CD4-positive, alpha-beta T cell (primary cell): ENCODE measurements around the gene CCNL1. TPM values are rescaled to one million over a fixed set of nuclear protein-coding genes. Genes with fewer than 3 reads are reported as not detected.

Source experiments
- ATAC-seq: fragments of 200-7000 bp; cut with Tn5 transposase; one replicate; pipeline ENCODE4 v1.10.0; 2022; ENCODE audit warnings: mild to moderate bottlenecking; ENCODE audit not compliant: poor library complexity
- CTCF ChIA-PET: fragments of 350-600 bp; sonication (Branson Sonifier 250); formaldehyde crosslinking; loops from one replicate; lab custom pipeline; 2021; ENCODE audit warnings: antibody characterized with exemption, inconsistent platforms; lab: Charles Lee
- POLR2A ChIA-PET: fragments of 350-600 bp; sonication (Branson Sonifier 250); formaldehyde crosslinking; loops from one replicate; lab custom pipeline; 2021; ENCODE audit warnings: antibody characterized with exemption, inconsistent platforms; lab: Charles Lee
- DNase-seq, 14 experiments: peaks; one replicate each; pipeline ENCODE4 v3.0.0-alpha.2; 2013 to 2020; ENCODE audit warnings: mixed read lengths in 2 of 14
- H3K27ac ChIP-seq, 2 donors: one replicate each; pipeline versions ENCODE4 v1.5.1 to v1.7.0; 2013; ENCODE audit warnings: low read length in 2 of 2, low read depth in 1 of 2, mild to moderate bottlenecking in 1 of 2
- H3K27me3 ChIP-seq, 2 experiments: 1 replicate in 1 of 2; 2 replicates in 1 of 2; pipeline versions ENCODE4 v1.6.1 to v1.7.0; 2013; ENCODE audit warnings: low read length in 2 of 2, control low read depth in 1 of 2, mild to moderate bottlenecking in 1 of 2, moderate library complexity in 1 of 2; ENCODE audit not compliant: insufficient read depth in 2 of 2, control insufficient read depth in 1 of 2
- H3K36me3 ChIP-seq: one replicate; pipeline ENCODE4 v1.6.1; 2013; ENCODE audit warnings: low read length, control low read depth; ENCODE audit not compliant: insufficient read depth
- H3K4me1 ChIP-seq: one replicate; pipeline ENCODE4 v1.6.1; 2013; ENCODE audit warnings: low read length, control low read depth; ENCODE audit not compliant: insufficient read depth
- H3K4me3 ChIP-seq: one replicate; pipeline ENCODE4 v1.5.1; 2013; ENCODE audit warnings: mild to moderate bottlenecking, low read length, moderate library complexity
- H3K9me3 ChIP-seq, 2 experiments: 1 replicate in 1 of 2; 2 replicates in 1 of 2; pipeline versions ENCODE4 v1.6.1 to v1.7.0; 2013; ENCODE audit warnings: low read length in 2 of 2, mild to moderate bottlenecking in 2 of 2, control low read depth in 1 of 2, moderate library complexity in 1 of 2; ENCODE audit not compliant: control insufficient read depth in 1 of 2, insufficient read depth in 1 of 2
- H3K27ac Mint-ChIP-seq: one replicate; pipeline ENCODE4 v1.8.0; 2020; ENCODE audit warnings: mixed read lengths
- H3K27me3 Mint-ChIP-seq: one replicate; pipeline ENCODE4 v1.8.0; 2021; ENCODE audit warnings: mixed read lengths
- H3K36me3 Mint-ChIP-seq: one replicate; pipeline ENCODE4 v1.8.0; 2021; ENCODE audit warnings: low read depth, mixed read lengths
- H3K4me1 Mint-ChIP-seq: one replicate; pipeline ENCODE4 v1.8.0; 2021; ENCODE audit warnings: low read depth, mixed read lengths
- H3K4me3 Mint-ChIP-seq: one replicate; pipeline ENCODE4 v1.8.0; 2020; ENCODE audit warnings: mild to moderate bottlenecking, mixed read lengths
- H3K9me3 Mint-ChIP-seq: one replicate; pipeline ENCODE4 v1.8.0; 2020; ENCODE audit warnings: mixed read lengths
- intact Hi-C, 2 experiments: fragments of 100-400 bp; cut with DNase I in 1 of 2; cut with micrococcal nuclease in 1 of 2; formaldehyde crosslinking; loops; one replicate each; pipeline versions ENCODE4 v1.15.1 to v1.9.0; 2023 to 2025; cut with DNase I, micrococcal nuclease
- total RNA-seq, 174 experiments: library from RNA in 2 of 174; stranded (reverse) in 2 of 174; gene quantifications; one replicate each; pipeline ENCODE4 v1.2.3 and lab custom pipeline; 2021 to 2026
- TF ChIP-seq, protein P1 (sequence below): fragments of 200-600 bp; IDR thresholded peaks from one replicate; pipeline ENCODE4 v1.8.0; 2022; ENCODE audit warnings: antibody characterized with exemption, mild to moderate bottlenecking

CCNL1 gene
- total RNA-seq, 2 experiments from 2014 or later: 1,350 to 1,388 TPM

DNA sequence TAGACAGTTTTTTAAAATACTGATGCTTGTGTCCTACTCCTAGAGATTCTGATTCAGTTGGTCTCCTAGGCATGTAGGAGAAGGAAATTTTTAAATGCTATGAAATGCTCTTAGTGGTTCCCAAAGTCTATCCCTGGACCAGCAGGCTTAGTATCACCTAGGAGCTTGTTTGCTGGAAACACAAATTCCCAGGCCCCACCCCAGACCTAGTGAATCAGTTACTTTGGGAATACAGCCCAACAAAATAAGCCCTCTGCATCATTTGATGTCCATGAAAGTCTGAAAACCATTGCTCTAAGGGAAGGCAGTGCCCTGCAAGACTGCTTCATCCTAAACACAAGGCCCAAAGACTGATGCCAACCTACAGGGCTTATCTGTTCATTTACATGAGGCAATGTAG is 36.3 kb downstream of the CCNL1 start:
- ChIA-PET CTCF (interaction anchor here (1.4 kb wide), 1 partner anchor 9 kb away, joined by 4 read pairs; no protein-coding TSS in a partner anchor), POLR2A (no interaction called here)
- no peak overlapping the region for H3K27ac Mint-ChIP-seq
- peaks cover 0 to 7% of the 10 kb centered on the region in 2 experiments for H3K9me3 ChIP-seq
- no peaks in the 10 kb centered on the region for H3K27me3 ChIP-seq
- H3K4me3 Mint-ChIP-seq: no peak overlapping the region
- H3K4me3 ChIP-seq: no peak overlapping the region
- H3K4me1 Mint-ChIP-seq: peaks cover 20% of the 10 kb centered on the region
- DNase-seq: no peak
- no peaks in the 10 kb centered on the region for H3K9me3 Mint-ChIP-seq
- intact Hi-C loops: no loop called here
- no peaks in the 10 kb centered on the region for H3K36me3 Mint-ChIP-seq
- no peak overlapping the region for H3K27ac ChIP-seq
- no peak for ATAC-seq
- TF ChIP-seq, protein P1, sequence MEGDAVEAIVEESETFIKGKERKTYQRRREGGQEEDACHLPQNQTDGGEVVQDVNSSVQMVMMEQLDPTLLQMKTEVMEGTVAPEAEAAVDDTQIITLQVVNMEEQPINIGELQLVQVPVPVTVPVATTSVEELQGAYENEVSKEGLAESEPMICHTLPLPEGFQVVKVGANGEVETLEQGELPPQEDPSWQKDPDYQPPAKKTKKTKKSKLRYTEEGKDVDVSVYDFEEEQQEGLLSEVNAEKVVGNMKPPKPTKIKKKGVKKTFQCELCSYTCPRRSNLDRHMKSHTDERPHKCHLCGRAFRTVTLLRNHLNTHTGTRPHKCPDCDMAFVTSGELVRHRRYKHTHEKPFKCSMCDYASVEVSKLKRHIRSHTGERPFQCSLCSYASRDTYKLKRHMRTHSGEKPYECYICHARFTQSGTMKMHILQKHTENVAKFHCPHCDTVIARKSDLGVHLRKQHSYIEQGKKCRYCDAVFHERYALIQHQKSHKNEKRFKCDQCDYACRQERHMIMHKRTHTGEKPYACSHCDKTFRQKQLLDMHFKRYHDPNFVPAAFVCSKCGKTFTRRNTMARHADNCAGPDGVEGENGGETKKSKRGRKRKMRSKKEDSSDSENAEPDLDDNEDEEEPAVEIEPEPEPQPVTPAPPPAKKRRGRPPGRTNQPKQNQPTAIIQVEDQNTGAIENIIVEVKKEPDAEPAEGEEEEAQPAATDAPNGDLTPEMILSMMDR: no peak
- H3K27me3 Mint-ChIP-seq: no peaks in the 10 kb centered on the region
- peaks cover 23% of the 10 kb centered on the region for H3K4me1 ChIP-seq
- H3K36me3 ChIP-seq: no peaks in the 10 kb centered on the region

DNA sequence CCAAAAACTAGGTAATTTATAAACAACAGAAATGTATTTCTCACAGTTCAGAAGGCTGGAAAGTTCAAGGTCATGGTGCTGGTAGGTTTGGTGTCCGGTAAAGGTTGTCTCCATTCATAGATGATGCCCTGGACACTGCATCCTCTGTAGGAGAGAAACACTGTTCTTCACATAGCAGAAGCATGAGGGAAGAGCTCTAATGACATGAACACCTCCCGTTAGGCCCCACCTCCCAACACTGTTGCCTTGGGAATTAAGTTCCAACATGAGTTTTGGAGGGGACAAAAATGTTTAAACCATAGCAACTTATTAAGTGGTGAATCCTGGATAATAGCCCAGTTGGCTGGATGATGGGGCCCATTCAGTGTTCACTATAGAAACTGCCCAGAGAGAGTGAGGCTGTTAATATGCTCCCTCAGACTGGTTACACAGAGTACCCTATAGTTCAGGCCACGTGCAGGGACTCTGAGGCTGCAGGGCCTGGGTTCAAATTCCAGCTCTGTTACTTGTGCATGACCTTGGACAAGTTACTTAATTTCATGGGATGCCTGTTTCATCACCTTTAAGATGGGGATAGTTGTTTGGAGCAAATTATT is 37.0 kb downstream of the CCNL1 start:
- ChIA-PET CTCF (interaction anchor here (1.4 kb wide), 1 partner anchor 8 kb away, joined by 4 read pairs; no protein-coding TSS in a partner anchor), POLR2A (no interaction called here)
- no peaks in the 10 kb centered on the region for H3K9me3 Mint-ChIP-seq
- H3K4me3 ChIP-seq: no peak overlapping the region
- H3K27ac Mint-ChIP-seq: no peak overlapping the region
- peaks cover 16% of the 10 kb centered on the region for H3K4me1 ChIP-seq
- no peak overlapping the region for H3K27ac ChIP-seq
- H3K36me3 Mint-ChIP-seq: no peaks in the 10 kb centered on the region
- no peaks in the 10 kb centered on the region for H3K27me3 ChIP-seq
- H3K27me3 Mint-ChIP-seq: no peaks in the 10 kb centered on the region
- TF ChIP-seq, protein P1: no peak
- DNase-seq: no peak
- intact Hi-C loops: no loop called here
- no peak for ATAC-seq
- peaks cover 13% of the 10 kb centered on the region for H3K4me1 Mint-ChIP-seq
- peaks cover 0 to 7% of the 10 kb centered on the region in 2 experiments for H3K9me3 ChIP-seq
- H3K36me3 ChIP-seq: no peaks in the 10 kb centered on the region
- no peak overlapping the region for H3K4me3 Mint-ChIP-seq

DNA sequence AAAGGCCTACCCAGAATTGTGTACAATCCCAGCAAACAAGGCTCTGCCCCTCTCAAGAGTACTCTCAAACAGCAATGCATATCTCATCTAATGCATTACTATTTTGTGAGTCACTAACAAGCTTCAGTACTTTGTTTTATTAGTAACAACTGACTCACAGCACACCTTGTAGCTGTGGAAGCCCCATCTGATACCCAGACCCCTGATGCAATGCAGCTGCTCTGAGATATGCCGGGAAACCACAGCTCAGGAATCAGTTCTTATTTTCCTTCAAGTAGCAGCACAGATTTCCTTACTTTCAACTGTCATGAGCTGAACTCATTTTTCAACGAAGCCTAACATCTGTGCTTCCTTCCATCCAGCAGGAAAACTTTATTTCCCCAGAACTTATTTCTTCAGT is 37.8 kb downstream of the CCNL1 start:
- Histone ChIP-seq H3K4me1 (peaks cover 10% of the 10 kb centered on the region), H3K4me3 (no peak overlapping the region), H3K9me3 (peaks cover 0 to 7% of the 10 kb centered on the region in 2 experiments), H3K36me3 (no peaks in the 10 kb centered on the region), H3K27ac (no peak overlapping the region), H3K27me3 (no peaks in the 10 kb centered on the region)
- no peaks in the 10 kb centered on the region for H3K27me3 Mint-ChIP-seq
- DNase-seq (no peak), ATAC-seq (no peak)
- H3K36me3 Mint-ChIP-seq: no peaks in the 10 kb centered on the region
- CTCF ChIA-PET: no interaction called here
- intact Hi-C loops: no loop called here
- H3K9me3 Mint-ChIP-seq: no peaks in the 10 kb centered on the region
- peaks cover 6% of the 10 kb centered on the region for H3K4me1 Mint-ChIP-seq
- H3K4me3 Mint-ChIP-seq: no peak overlapping the region
- TF ChIP-seq, protein P1: no peak
- POLR2A ChIA-PET: interaction anchor here (0.8 kb wide), 1 partner anchor 29 kb away, joined by 3 read pairs; no protein-coding TSS in a partner anchor
- no peak overlapping the region for H3K27ac Mint-ChIP-seq
